ENCODE results near the gene RABAC1. TPM values are rescaled to one million over a fixed set of nuclear protein-coding genes. Genes with fewer than 3 reads are reported as not detected.

RABAC1 gene
- total and polyA plus RNA-seq, 10 of the 15 experiments (the other 5 are each of a cell fraction or from before 2014, with no cell fraction given): 10.9 to 115 (median 49.2) TPM

DNA sequence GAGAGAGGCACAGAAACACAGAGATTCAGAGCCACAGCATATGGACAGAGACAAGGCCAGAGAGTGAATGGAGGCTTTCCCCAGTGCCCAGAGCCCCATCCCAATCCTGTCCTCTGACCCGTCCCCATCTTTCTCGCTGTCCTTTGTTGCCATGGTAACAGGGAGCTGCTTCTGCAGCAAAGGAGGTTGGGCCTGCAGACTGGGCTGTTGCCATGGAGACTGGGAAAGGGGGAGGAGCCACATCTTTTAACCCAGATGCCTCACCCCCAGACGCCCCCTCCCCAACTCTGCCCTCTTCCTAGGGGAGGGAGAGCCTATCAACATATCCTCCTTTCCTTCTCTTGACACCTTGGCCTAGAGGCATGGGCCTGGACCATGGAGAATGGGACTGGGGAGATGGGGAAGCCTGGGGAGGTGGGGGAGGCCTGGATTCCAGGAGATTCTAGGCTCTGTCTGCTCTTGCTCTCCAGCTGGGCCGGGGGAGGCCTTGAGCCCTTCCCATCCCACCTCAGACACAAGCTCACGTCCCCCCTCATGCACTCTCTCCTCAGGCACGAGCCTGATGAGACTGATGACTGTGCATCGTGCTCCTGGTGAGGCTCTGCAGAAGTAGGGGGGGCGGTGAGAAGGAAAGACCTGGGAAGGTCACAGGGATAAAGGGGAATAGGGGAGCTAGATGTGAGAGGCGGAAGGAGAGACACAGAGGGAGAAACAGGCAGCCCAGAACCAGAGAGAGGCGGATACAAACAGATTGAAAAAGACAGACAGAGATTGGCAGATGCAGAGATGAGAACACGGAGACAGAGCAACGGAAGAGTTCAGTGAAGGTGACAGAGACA is 37.1 kb upstream of the RABAC1 start:
- ATAC-seq (no peak), DNase-seq (ENCODE audit: low read depth, low spot score) (no peak), FAIRE-seq (no peak)
- Histone ChIP-seq H3K27me3 (replicated peaks in 1 of 2; ENCODE audit: control insufficient read depth in 2 of 2, insufficient read depth in 2 of 2, low read length in 1 of 2) (peaks cover 3 to 18% of the 10 kb centered on the region in 2 experiments; a peak in 2 of 4 replicates), H3K27ac (ENCODE audit: control insufficient read depth, insufficient read depth) (no peak overlapping the region), H3K36me3 (ENCODE audit: control insufficient read depth in 2 of 2, insufficient read depth in 2 of 2, low read length in 1 of 2) (no peaks in the 10 kb centered on the region), H4K20me1 (ENCODE audit: control insufficient read depth, insufficient read depth) (no peaks in the 10 kb centered on the region), H3K4me1 (ENCODE audit: control insufficient read depth, insufficient read depth, low read length) (peaks cover 3% of the 10 kb centered on the region), H3K9ac (ENCODE audit: control insufficient read depth, insufficient read depth, low read length) (no peak overlapping the region), H3K4me3 (no peak overlapping the region), H3K9me3 (replicated peaks; ENCODE audit: control insufficient read depth, insufficient read depth, low read length) (no peaks in the 10 kb centered on the region), H3K4me2 (ENCODE audit: control insufficient read depth, insufficient read depth) (no peak overlapping the region), H3K79me2 (ENCODE audit: control insufficient read depth, insufficient read depth, low read length) (no peaks in the 10 kb centered on the region), H2AFZ (ENCODE audit: control insufficient read depth, low read depth, low read length) (no peak overlapping the region)
- in situ Hi-C loops (cut with MboI) (no loop called here), intact Hi-C loops (cut with micrococcal nuclease; ENCODE audit: unreplicated experiment) (no loop called here)
- POLR2A ChIA-PET: interaction anchor here (0.6 kb wide), 1 partner anchor 166 kb away, joined by 3 read pairs; no protein-coding TSS in a partner anchor
- SMC1A ChIA-PET (ENCODE audit: uncharacterized antibody, unreplicated experiment): no interaction called here
- TF ChIP-seq BMI1 (IDR thresholded peaks at IDR 0.05; ENCODE audit: borderline replicate concordance): peak; percentile 87
- no peak for TF ChIP-seq PML (IDR thresholded peaks at IDR 0.05; ENCODE audit: low read length)
- CTCF ChIA-PET: no interaction called here
- BruUV-seq (replicated peaks): no TSS peak
- 27% methylated on average over 12 of the region's 12 CpGs for WGBS (ENCODE audit: insufficient coverage, insufficient replicate concordance, low lambda C conversion rate, missing lambda C conversion rate)
- RAD21 ChIA-PET (ENCODE audit: unreplicated experiment): no interaction called here

DNA sequence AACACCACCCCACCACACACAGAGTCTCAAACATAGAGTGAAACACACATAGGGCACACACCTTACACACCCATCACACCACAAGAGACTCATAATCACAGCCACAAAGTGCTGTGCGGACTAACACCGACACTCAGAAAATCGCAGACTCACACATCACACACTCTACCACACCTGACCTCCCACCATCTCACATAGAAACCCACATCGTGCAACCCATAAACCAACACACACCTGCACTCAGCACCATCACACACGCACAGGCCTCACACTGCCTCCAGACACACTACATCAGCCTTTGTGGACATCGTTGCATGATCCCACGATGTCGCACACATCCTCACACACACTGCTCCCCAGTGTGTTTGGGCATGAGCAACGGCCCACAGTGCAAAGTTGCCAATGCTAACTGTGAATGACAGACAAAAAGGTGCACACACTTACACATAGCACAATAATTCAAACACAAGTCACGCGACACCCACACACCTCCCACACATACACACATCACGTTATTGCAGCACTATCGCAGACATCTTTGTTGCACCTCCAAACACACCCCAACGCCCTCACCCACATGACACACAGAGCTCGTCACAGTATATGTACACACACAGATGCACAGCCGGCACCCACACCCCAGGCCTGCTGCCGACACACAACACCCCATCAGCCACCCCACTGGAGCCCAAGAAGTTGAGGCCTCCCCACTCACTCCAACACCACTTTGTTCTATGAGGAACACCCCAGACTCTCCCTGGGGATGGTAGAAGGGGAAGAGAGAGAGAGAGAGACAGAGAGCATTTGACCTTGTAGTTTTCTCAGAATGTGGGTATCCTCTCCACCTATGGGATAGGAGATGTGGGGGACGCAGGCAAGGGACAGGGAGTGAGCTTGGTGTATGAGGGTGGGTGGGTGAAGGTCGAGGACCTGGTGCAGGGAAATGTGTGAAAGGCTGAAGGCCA is 36.2 kb upstream of the RABAC1 start:
- DNase-seq (ENCODE audit: low read depth, low spot score) (peak; percentile 2), ATAC-seq (no peak), FAIRE-seq (no peak)
- ChIA-PET RAD21 (ENCODE audit: unreplicated experiment) (no interaction called here), POLR2A (interaction anchor here (0.5 kb wide), 1 partner anchor 49 kb away, joined by 3 read pairs; no protein-coding TSS in a partner anchor), SMC1A (ENCODE audit: uncharacterized antibody, unreplicated experiment) (no interaction called here), CTCF (no interaction called here)
- no peak overlapping the region for H3K4me2 ChIP-seq (ENCODE audit: control insufficient read depth, insufficient read depth)
- no peak overlapping the region for H3K9ac ChIP-seq (ENCODE audit: control insufficient read depth, insufficient read depth, low read length)
- H3K9me3 ChIP-seq (replicated peaks; ENCODE audit: control insufficient read depth, insufficient read depth, low read length): no peaks in the 10 kb centered on the region
- no peaks in the 10 kb centered on the region for H3K79me2 ChIP-seq (ENCODE audit: control insufficient read depth, insufficient read depth, low read length)
- H4K20me1 ChIP-seq (ENCODE audit: control insufficient read depth, insufficient read depth): no peaks in the 10 kb centered on the region
- H3K27me3 ChIP-seq (replicated peaks in 1 of 2; ENCODE audit: control insufficient read depth in 2 of 2, insufficient read depth in 2 of 2, low read length in 1 of 2): peaks cover 3 to 15% of the 10 kb centered on the region in 2 experiments; a peak in 2 of 4 replicates
- in situ Hi-C loops (cut with MboI) (no loop called here), intact Hi-C loops (cut with micrococcal nuclease; ENCODE audit: unreplicated experiment) (no loop called here)
- peaks cover 3% of the 10 kb centered on the region for H3K4me1 ChIP-seq (ENCODE audit: control insufficient read depth, insufficient read depth, low read length)
- no peak overlapping the region for H3K27ac ChIP-seq (ENCODE audit: control insufficient read depth, insufficient read depth)
- 57% methylated on average over 19 of the region's 19 CpGs for whole genome bisulfite sequencing (ENCODE audit: insufficient coverage, insufficient replicate concordance, low lambda C conversion rate, missing lambda C conversion rate)
- no peak overlapping the region for H2AFZ ChIP-seq (ENCODE audit: control insufficient read depth, low read depth, low read length)
- no TSS peak for BruUV-seq (replicated peaks)
- H3K36me3 ChIP-seq (ENCODE audit: control insufficient read depth in 2 of 2, insufficient read depth in 2 of 2, low read length in 1 of 2): no peaks in the 10 kb centered on the region
- H3K4me3 ChIP-seq: no peak overlapping the region
- TF ChIP-seq ZNF24 (IDR thresholded peaks at IDR 0.05) (no peak), TBL1XR1 (IDR thresholded peaks at IDR 0.05; ENCODE audit: low read depth, low read length) (no peak), TARDBP (IDR thresholded peaks at IDR 0.05; ENCODE audit: borderline replicate concordance) (no peak), CBX3 (IDR thresholded peaks at IDR 0.05; ENCODE audit: borderline replicate concordance, low read depth) (no peak), NFIC (IDR thresholded peaks at IDR 0.05; ENCODE audit: low read depth, low read length) (peak; percentile 35; the same call in 1 of the 2 replicates), ZNF622 (IDR thresholded peaks at IDR 0.05) (no peak), ATF7 (IDR thresholded peaks at IDR 0.05; ENCODE audit: low read depth) (no peak), RAD21 (IDR thresholded peaks at IDR 0.05; ENCODE audit: insufficient read depth, low read depth, low read length) (no peak), MEF2B (IDR thresholded peaks at IDR 0.05; ENCODE audit: partially characterized antibody, poor library complexity, severe bottlenecking) (no peak), IKZF2 (IDR thresholded peaks at IDR 0.05) (no peak)
- TF ChIP-seq, protein P1, sequence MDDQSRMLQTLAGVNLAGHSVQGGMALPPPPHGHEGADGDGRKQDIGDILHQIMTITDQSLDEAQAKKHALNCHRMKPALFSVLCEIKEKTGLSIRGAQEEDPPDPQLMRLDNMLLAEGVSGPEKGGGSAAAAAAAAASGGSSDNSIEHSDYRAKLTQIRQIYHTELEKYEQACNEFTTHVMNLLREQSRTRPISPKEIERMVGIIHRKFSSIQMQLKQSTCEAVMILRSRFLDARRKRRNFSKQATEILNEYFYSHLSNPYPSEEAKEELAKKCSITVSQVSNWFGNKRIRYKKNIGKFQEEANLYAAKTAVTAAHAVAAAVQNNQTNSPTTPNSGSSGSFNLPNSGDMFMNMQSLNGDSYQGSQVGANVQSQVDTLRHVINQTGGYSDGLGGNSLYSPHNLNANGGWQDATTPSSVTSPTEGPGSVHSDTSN (IDR thresholded peaks at IDR 0.05; ENCODE audit: insufficient replicate concordance, low read depth, low read length): peak; percentile 3
- TF ChIP-seq, protein P2, sequence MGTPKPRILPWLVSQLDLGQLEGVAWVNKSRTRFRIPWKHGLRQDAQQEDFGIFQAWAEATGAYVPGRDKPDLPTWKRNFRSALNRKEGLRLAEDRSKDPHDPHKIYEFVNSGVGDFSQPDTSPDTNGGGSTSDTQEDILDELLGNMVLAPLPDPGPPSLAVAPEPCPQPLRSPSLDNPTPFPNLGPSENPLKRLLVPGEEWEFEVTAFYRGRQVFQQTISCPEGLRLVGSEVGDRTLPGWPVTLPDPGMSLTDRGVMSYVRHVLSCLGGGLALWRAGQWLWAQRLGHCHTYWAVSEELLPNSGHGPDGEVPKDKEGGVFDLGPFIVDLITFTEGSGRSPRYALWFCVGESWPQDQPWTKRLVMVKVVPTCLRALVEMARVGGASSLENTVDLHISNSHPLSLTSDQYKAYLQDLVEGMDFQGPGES (IDR thresholded peaks at IDR 0.05): no peak
